Measurements from ENCODE around the gene EFCAB14.
"Not testable (repeated sequence)": the region's sequence is repeated elsewhere in the genome, so short reads cannot be mapped to it uniquely, and the experiment has no call there.

The EFCAB14 gene

DNA sequence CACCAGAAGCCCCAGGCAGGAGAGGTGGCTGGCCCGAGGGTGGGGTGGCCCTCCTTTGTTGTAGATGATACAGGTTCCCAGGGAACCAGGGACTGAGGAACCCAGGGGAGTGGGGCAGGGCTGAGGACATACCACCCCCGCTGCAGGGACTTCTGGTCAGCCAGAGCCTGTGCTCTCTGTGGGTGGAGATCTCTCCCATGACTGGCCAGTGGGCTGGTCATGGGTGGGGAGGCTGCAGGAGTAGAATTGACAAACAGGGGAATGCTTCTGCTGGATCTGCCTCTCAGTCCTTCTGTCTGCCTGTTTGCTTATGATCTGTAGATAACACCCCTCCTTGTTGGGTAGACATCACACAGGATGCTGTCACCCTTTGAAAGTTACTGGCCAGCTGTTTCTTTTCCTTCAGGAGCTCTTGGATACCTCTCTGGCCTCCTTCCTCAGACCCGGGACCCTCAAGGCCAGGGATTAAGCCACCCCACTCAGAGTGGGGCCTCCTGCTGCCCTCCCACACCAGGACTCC is 2.8 kb upstream of the EFCAB14 start:
- no peak for DNase-seq

GRCh38 chr1:46721204-46721603 is 2.3 kb upstream of the EFCAB14 start:
- DNase-seq: no peak

DNA sequence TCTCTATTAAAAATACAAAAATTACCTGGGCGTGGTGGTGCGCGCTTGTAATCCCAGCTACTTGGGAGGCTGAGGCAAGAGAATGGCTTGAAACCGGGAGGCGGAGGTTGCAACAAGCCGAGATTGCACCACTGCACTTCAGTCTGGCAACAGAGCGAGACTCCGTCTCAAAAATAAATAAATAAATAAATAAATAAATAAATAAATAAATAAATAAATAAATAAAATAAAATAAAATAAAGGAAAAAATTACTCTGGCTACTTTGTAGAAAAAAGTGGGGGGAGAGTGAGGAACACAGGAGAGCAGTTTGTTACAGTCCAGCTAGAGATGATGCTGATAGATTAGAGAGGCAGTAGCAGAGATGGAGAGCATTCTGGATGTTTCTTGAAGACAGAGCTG is 1.4 kb upstream of the EFCAB14 start:
- not testable (repeated sequence) for DNase-seq

DNA sequence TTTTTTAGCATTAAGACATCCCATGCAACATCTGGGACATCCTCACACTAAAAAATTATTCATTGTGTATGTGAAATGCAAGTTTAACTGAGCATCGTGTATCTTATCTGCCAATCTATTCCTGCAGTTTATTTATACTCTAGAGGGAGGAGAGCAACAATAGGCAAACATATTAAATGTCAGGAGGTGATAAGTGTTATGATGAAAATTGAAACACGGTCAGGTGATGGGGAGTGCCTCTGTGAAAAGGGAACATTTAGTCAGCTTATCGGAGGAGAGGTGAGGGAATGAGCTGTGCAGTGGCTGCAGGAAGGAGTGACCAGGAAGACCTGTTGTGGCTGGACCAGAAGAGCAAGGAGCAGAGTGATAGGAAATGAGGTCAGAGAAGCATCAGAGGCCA is 775 bp upstream of the EFCAB14 start:
- DNase-seq: no peak

GRCh38 chr1:46718340-46718726 is 581 bp downstream of the EFCAB14 start:
- no peak for DNase-seq

- no peak for DNase-seq
Measured at GRCh38 chr1:46717654-46718053, 1.3 kb downstream of the EFCAB14 start.

- DNase-seq: no peak
Measured at GRCh38 chr1:46714976-46715375, 3.9 kb downstream of the EFCAB14 start.

GRCh38 chr1:46708121-46708520 is 10.8 kb downstream of the EFCAB14 start:
- no peak for DNase-seq

DNA sequence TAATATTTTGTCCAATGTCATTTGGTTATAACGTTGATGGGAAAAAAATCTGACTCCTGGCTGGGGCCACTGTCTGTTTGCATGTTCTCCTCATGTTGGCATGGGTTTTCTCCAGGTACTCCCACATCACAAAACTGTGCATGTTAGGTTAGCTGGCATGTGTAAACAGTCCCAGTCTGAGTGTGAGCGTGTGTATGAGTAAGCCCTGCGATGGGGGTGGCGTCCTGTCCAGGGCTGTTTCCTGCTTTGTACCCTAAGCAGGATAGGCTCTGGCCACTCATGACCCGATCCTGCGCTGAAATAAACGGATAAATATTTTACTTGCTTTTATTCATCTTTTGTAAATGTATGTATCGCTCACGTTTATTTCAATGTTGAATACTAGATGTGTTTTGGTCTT is 13.5 kb downstream of the EFCAB14 start:
- DNase-seq: no peak

DNA sequence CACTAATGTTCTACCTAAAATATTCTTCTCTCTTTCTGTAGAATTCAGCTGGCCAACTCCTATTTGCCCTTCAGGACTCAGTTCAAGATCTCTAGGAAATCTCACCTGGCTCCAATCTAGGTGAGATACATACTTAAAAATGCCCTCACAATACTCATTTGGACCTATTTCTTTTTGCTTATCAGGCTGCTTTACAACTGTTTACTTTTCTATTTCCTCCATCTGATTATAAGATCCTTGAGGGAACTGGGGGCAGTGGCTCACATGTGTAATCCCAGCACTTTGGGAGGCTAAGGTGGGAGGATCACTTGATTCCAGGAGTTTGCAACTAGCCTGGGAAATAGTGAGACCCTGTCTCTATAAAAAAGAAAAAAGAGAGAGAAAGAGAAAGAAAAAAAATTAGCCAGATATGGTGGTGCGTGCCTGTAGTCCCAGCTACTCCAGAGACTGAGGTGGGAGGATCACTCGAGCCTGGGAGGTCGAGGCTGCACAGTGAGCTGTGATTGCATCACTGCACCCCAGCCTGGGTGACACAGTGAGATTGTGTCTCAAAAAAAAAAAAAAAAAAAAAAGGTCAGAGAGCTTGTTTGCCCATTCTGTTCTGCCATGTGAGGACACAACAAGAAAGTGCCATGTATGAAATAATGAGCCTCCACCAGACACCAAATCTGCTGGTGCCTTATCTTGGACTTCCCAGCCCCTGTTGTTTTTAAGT is 14.8 kb downstream of the EFCAB14 start:
- DNase-seq: no peak

- DNase-seq: no peak
Measured at GRCh38 chr1:46699666-46700065, 19.2 kb downstream of the EFCAB14 start.

DNA sequence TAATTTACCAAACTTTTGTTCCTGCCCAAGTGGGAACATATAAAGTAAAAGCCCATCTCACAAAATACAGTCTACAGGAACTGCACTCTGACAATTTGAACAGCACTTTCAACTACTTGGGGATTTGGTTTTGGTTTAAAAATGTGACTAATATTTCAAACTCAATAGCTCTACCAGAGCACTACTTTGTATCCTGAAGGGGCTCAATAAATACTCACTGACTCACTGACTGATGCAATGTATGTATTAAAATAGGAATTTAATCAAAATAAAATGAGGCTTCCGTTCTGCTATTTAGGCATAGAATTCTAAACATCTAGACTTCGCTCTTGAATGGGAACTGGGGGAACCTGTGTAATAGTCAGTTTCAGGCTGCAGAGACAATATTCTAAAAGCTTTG is 21.9 kb downstream of the EFCAB14 start:
- DNase-seq: no peak

- DNase-seq: not testable (repeated sequence)
Measured at GRCh38 chr1:46694676-46695075, 24.2 kb downstream of the EFCAB14 start.

GRCh38 chr1:46692811-46693770 is 25.8 kb downstream of the EFCAB14 start:
- no peak for DNase-seq

- no peak for DNase-seq
Measured at GRCh38 chr1:46691997-46692790, 26.7 kb downstream of the EFCAB14 start.

DNA sequence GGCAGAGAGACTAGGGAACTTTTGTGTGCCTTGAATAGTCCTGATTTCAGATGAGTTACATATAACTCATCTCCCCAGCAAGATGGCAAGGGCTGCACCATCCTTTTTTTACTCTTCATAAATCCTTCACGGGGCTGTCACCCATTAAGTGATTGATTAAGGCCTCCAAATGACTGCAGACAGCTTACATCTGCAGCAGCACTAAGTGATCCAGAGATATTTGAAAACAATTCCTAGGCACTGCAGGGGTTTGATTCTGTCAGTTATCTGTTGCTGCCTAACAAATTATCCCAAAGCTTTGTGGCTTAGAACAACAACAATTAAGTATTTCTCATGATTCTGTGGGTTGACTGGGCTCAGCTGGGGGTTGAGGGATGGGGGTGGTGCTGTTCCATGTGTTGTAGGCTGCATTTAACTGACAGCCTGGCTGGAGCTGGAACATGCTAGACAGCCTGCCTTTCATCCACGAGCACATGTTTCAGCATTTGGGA is 27.9 kb downstream of the EFCAB14 start:
- no peak for DNase-seq

- DNase-seq: no peak
Measured at GRCh38 chr1:46689897-46690296, 29.0 kb downstream of the EFCAB14 start.

DNA sequence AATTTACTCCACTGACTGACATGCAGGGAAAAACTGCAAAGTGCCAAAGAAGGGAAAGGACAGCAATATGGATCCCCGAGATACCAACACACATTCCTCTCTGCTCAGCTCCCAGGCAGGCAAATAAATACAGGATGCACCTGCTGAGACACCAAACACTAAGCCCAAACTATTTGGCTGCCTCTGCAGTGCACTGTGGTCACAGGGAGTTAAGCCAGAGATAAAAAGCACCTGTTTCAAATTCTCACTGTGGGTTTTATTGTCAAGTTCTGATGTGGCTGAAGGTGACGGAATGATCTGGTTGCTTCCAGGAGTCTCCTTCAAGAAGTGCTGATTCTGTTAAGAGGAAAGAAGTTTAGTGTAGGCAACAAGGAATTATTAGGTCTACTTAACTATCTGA is 29.6 kb downstream of the EFCAB14 start:
- DNase-seq: no peak

DNA sequence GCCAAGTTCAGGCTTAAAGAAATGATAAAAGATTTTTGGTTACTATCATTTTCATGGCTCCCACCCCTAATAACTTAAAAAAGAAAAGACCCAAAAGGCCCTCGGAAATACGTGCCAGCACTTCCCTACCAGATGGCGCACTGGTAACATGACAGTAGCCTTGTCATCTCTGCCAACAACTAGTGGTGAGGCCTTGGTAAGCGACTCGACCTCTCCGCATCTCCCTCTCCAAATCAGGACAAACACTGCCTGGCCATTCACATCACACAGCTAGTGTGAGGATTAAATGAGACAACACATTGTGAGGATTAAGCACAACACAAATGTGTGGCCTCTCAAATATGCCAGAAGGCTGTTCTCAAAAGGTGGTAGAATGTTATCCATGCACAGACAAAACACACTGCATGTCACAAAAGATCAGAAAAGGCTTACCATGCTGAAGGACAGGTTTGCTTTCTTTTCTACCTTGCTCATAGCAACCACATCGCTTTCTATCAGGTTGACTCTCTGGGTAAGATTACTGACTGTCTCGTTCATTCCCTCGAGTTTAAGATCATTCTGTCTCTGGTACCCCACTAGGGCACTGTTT is 30.9 kb downstream of the EFCAB14 start:
- DNase-seq: no peak

DNA sequence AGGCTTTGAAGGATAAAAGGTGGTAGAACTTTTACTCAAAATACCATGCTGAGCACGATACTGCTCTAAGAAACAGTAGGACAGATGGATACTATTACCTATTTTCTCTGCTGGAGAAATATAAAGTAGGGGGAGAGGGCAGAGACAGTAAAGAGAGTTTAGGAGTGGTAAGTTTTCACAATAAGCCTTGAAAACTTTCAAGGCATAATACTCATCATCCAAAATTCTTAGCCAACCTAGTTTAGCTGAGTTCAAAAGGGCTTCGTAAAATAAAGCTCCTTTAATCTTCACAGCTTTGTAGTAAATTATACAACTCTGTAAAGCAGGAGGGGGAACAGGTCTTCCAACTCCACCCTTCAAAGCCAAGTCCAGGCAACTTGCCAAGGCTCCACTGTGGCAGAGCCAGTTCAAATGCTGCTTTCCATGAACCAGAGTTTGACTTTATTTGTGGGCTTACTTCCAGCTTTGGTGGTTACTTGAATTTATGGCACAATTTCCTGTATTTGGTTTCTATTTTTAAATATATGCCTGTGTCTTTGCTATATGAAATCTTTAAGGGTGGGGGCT is 31.7 kb downstream of the EFCAB14 start:
- no peak for DNase-seq

- DNase-seq: no peak
Measured at GRCh38 chr1:46686255-46686654, 32.7 kb downstream of the EFCAB14 start.

GRCh38 chr1:46684670-46685069 is 34.2 kb downstream of the EFCAB14 start:
- DNase-seq: no peak
